ENCODE data around the gene SYNC. TPM values are rescaled to one million over a fixed set of nuclear protein-coding genes. Genes with fewer than 3 reads are reported as not detected.
"Not testable (repeated sequence)": the region's sequence is repeated elsewhere in the genome, so short reads cannot be mapped to it uniquely, and the experiment has no call there.

SYNC gene
- total and polyA plus RNA-seq, 2 experiments from 2014 or later: not detected

DNA sequence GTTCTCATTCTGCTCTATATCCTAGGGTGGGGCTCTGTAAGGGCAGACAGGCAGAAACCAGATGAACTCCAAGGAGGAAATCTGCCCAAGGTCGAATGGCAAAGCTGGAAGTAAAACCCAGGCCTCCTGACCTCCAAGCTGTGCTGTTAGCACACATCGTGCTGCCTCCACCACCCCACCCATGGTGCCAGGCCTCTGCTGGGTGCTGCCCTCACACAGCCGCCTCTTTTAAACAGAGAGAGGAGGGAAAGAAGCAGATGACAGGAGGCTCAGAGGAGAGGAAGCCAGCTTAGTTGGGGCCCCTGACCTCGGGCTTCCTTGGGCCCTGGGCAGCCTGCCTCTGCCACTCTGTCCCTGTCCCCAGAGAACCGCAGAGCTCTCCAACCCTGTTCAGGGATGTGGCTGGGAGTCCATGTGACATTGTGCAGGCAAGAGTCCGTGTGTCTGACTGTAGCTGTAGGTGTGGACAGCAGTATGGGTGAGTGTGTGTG, 1.1 kb downstream of the SYNC start (continued):
- TF ChIP-seq, protein P1, sequence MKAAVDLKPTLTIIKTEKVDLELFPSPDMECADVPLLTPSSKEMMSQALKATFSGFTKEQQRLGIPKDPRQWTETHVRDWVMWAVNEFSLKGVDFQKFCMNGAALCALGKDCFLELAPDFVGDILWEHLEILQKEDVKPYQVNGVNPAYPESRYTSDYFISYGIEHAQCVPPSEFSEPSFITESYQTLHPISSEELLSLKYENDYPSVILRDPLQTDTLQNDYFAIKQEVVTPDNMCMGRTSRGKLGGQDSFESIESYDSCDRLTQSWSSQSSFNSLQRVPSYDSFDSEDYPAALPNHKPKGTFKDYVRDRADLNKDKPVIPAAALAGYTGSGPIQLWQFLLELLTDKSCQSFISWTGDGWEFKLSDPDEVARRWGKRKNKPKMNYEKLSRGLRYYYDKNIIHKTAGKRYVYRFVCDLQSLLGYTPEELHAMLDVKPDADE (IDR thresholded peaks at IDR 0.05): no peak
- TF ChIP-seq ZNF114 (CRISPR knock-in tag; IDR thresholded peaks at IDR 0.05) (no peak), REST (IDR thresholded peaks at IDR 0.05; ENCODE audit: unreplicated experiment) (no peak)

GRCh38 chr1:32696996-32697395, 5.6 kb downstream of the SYNC start:
- not testable (repeated sequence) for H3F3A ChIP-seq (replicated peaks; ENCODE audit: low read depth); H2AFZ ChIP-seq; H4K20me1 ChIP-seq (replicated peaks; ENCODE audit: insufficient read depth); DNase-seq (ENCODE audit: low spot score); H3K4me3 ChIP-seq; H3K4me3 Mint-ChIP-seq; H3K4me1 ChIP-seq (ENCODE audit: insufficient read depth); ATAC-seq; H3K36me3 Mint-ChIP-seq (ENCODE audit: low read depth); H3K36me3 ChIP-seq (ENCODE audit: insufficient read depth); H3K4me1 Mint-ChIP-seq; H3K27ac Mint-ChIP-seq; H3K4me2 ChIP-seq; H3K79me2 ChIP-seq (replicated peaks; ENCODE audit: insufficient read depth); H3K9me2 ChIP-seq (ENCODE audit: insufficient read depth); H3K9me3 Mint-ChIP-seq; H3K27ac ChIP-seq (ENCODE audit: low read depth)
- H3K27me3 Mint-ChIP-seq (ENCODE audit: insufficient read depth, low read depth, poor library complexity): peaks cover 23% of the 10 kb centered on the region
- peaks cover 11% of the 10 kb centered on the region for H3K27me3 ChIP-seq (ENCODE audit: insufficient read depth)

GRCh38 chr1:32696041-32696440, 6.5 kb downstream of the SYNC start:
- no peaks in the 10 kb centered on the region for H3F3A ChIP-seq (replicated peaks; ENCODE audit: low read depth)
- no peak overlapping the region for H3K4me3 ChIP-seq
- Mint-ChIP-seq H3K27me3 (ENCODE audit: insufficient read depth, low read depth, poor library complexity) (peaks cover 19% of the 10 kb centered on the region), H3K9me3 (no peaks in the 10 kb centered on the region), H3K27ac (no peak overlapping the region), H3K4me3 (no peak overlapping the region), H3K4me1 (peaks cover 3% of the 10 kb centered on the region; the same call in 2 of the 3 replicates), H3K36me3 (ENCODE audit: low read depth) (no peaks in the 10 kb centered on the region)
- H3K27me3 ChIP-seq (ENCODE audit: insufficient read depth): peaks cover 1% of the 10 kb centered on the region; the same call in 1 of the 2 replicates
- TF ChIP-seq, protein P1 (IDR thresholded peaks at IDR 0.05): no peak
- no peak for TF ChIP-seq ZNF331 (CRISPR knock-in tag; IDR thresholded peaks at IDR 0.05; ENCODE audit: low read depth)
- TF ChIP-seq POLR2AphosphoS5 (IDR thresholded peaks at IDR 0.05; ENCODE audit: low read depth): no peak
- no peaks in the 10 kb centered on the region for H3K36me3 ChIP-seq (ENCODE audit: insufficient read depth)
- H4K20me1 ChIP-seq (replicated peaks; ENCODE audit: insufficient read depth): no peaks in the 10 kb centered on the region; the same call in 1 of the 2 replicates
- H3K4me2 ChIP-seq: no peak overlapping the region
- 0 out of 2 replicates have a peak, but pooled peaks cover 3% of the 10 kb centered on the region for H3K9me2 ChIP-seq (ENCODE audit: insufficient read depth)
- no peaks in the 10 kb centered on the region for H3K4me1 ChIP-seq (ENCODE audit: insufficient read depth)
- no peaks in the 10 kb centered on the region for H3K79me2 ChIP-seq (replicated peaks; ENCODE audit: insufficient read depth)
- no peak overlapping the region for H2AFZ ChIP-seq
- H3K27ac ChIP-seq (ENCODE audit: low read depth): no peak overlapping the region
- no peak for DNase-seq (ENCODE audit: low spot score)
- no peak; the same call in 2 of the 3 replicates for ATAC-seq
